Heart right ventricle (tissue), 16 donors: ENCODE measurements around the gene CPNE4. TPM values are rescaled to one million over a fixed set of nuclear protein-coding genes. Genes with fewer than 3 reads are reported as not detected.
"Not testable (repeated sequence)": the region's sequence is repeated elsewhere in the genome, so short reads cannot be mapped to it uniquely, and the experiment has no call there.

Source experiments
- ATAC-seq, 8 donors: fragments of 200-7000 bp; cut with Tn5 transposase; one replicate each; pipeline ENCODE4 v1.9.1; 2020; ENCODE audit warnings: mild to moderate bottlenecking in 8 of 8, moderate library complexity in 8 of 8, moderate number of reproducible peaks in 1 of 8
- DNase-seq, 2 donors: peaks; one replicate each; pipeline ENCODE4 v3.0.0-alpha.2; 2020
- H3K27ac ChIP-seq, 10 donors: fragments of 200-600 bp; sonication (generic) in 2 of 10; one replicate each; pipeline versions ENCODE4 v1.5.0 to v1.8.0; 2020 to 2022; ENCODE audit warnings: mild to moderate bottlenecking in 3 of 10
- H3K27me3 ChIP-seq, 7 donors: fragments of 200-600 bp; one replicate each; pipeline ENCODE4 v1.8.0; 2021 to 2022; ENCODE audit warnings: mild to moderate bottlenecking in 2 of 7
- H3K36me3 ChIP-seq, 9 donors: fragments of 200-600 bp; sonication (generic) in 1 of 9; one replicate each; pipeline versions ENCODE4 v1.5.0 to v1.8.0; 2020 to 2022; ENCODE audit warnings: mild to moderate bottlenecking in 2 of 9
- H3K4me1 ChIP-seq, 9 donors: fragments of 200-600 bp; sonication (generic) in 1 of 9; one replicate each; pipeline versions ENCODE4 v1.5.0 to v1.8.0; 2020 to 2022; ENCODE audit warnings: mild to moderate bottlenecking in 4 of 9
- H3K4me3 ChIP-seq, 10 donors: fragments of 200-600 bp; sonication (generic) in 2 of 10; one replicate each; pipeline versions ENCODE4 v1.5.0 to v1.8.0; 2020 to 2022; ENCODE audit warnings: mild to moderate bottlenecking in 7 of 10, moderate library complexity in 2 of 10
- H3K9me3 ChIP-seq, 11 donors: fragments of 200-600 bp in 10 of 11; sonication (generic) in 2 of 11; one replicate each; pipeline versions ENCODE4 v1.5.0 to v1.8.0; 2013 to 2022; ENCODE audit warnings: mild to moderate bottlenecking in 2 of 11, control low read depth in 1 of 11, moderate library complexity in 1 of 11
- CTCF ChIP-seq, 9 donors: fragments of 200-600 bp; sonication (generic) in 2 of 9; IDR thresholded peaks; one replicate each; pipeline versions ENCODE4 v1.5.0 to v1.8.0; 2021 to 2022; ENCODE audit warnings: antibody characterized with exemption in 9 of 9, mild to moderate bottlenecking in 5 of 9, moderate library complexity in 1 of 9
- WGBS, 2 donors: extraction: QIAGEN DNeasy Blood & Tissue Kit; methylation state at CpG; one replicate each; pipeline ENCODE4 v1.1.7; 2013; ENCODE audit warnings: inconsistent platforms in 1 of 2; 5-methylcytosine and 5-hydroxymethylcytosine counted together
- intact Hi-C, 10 donors: fragments of 100-400 bp; cut with DNase I; formaldehyde crosslinking; loops; one replicate each; pipeline versions ENCODE4 v1.11.1 to v1.14.2; 2022
- polyA plus RNA-seq, 2 donors: library from polyadenylated mRNA; stranded (reverse); fragments of 200-250 nt; gene quantifications; one replicate each; pipeline ENCODE4 v1.2.3, GENCODE V29; 2013
- total RNA-seq, 10 donors: library from RNA; stranded (reverse); fragmentation: NEBNext Ultra II Directional in 3 of 10; extraction: Animal tissue kit (Norgen Biotek cat#: 25700) in 3 of 10; gene quantifications; one replicate each; pipeline versions ENCODE4 v1.2.1 to v1.2.4, GENCODE V29; 2021 to 2023
- donor health status: Arrhythmogenic right ventricular cardiomyopathy.
- donor health status: ischemic (EF 13 %, LVEDD 7.1; RV severe dilation, severe dysfunction).
- donor health status: healthy with polysubstance abuse.
- donor health status: DM: no; HTN: yes; CAD: no.
- donor health status: DM: no; HTN: no; CAD: no.
- donor health status: ischemic (EF 25% LVEDD 6.9; RV normal size, moderate dysfunction).
- donor health status: ischemic (EF 25% LVEDD 5.7; RV mildly dilated, moderate dysfunction).
- donor health status: healthy.
- donor health status: DM: yes; HTN: yes; CAD: no.
- donor health status: Ischemic cardiomyopathy.
- donor health status: ischemic (EF 35%, LVEDD 5.7; RV mildly dilated, moderate dysfunction).
- donor health status: nonischemic (EF 11% LVEDD 7.7; RV severe dilation, severe dysfunction).
- donor health status: DM: yes; HTN: yes; CAD: no.
- donor health status: PGD.
- donor health status: ischemic (EF 29% LVEDD 5.4; RV normal size, mild dysfunction).
- donor health status: nonischemic (EF 23%, LVEDD 6.1; RV moderate dilation, normal function).

The CPNE4 gene
- total and polyA plus RNA-seq, 12 donors: 1.5 to 116 (median 24.8) TPM

DNA sequence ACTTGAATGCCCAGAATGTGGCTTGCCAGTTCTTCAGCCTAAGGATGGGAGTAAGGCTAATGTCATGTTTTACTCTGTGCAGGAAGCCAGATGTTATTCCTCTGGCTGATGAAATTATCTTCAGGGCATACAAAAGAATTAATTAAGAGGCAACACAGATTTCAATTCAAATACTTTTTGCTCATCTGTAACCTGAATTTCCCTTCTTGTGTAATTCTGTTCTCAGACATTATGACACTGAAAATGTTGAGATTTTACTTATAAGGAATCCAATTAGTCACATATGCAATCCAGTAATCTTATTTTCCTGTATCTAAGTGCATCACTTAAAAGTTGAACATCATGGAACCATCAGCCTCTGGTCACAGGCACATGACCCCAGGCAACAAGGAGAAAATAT is 136.5 kb downstream of the CPNE4 start:
- peaks cover 0 to 3% (median 0%) of the 10 kb centered on the region in 7 donors for H3K27me3 ChIP-seq
- intact Hi-C loops: loop anchor here in 1 of 10 donors (2.0 kb wide), 1 partner anchor 52 kb away; no protein-coding TSS in a partner anchor
- ATAC-seq (no peak), DNase-seq (no peak)
- no peak overlapping the region for H3K27ac ChIP-seq
- H3K36me3 ChIP-seq: no peaks in the 10 kb centered on the region
- no peaks in the 10 kb centered on the region for H3K9me3 ChIP-seq
- H3K4me3 ChIP-seq: no peak overlapping the region
- no peak for TF ChIP-seq CTCF (IDR thresholded peaks at IDR 0.05)
- no peaks in the 10 kb centered on the region for H3K4me1 ChIP-seq

DNA sequence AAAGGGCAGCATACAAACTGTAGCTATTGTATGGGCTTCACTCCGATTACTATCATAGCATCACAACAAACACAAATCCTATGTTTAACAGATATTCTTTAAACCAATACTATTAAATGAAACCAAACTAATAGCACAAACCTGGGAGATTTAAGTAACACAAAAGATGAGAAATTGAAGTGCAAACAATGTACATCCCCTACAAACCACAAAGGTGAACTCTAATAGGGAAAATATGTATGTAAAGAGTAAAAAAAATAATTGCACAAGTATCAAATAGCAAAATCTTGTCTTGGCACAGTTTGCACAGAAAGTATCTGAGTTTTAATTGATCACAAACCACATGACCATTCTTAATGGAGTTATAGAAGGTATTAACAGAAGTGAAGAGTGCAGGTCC is 138.5 kb downstream of the CPNE4 start:
- H3K9me3 ChIP-seq: peaks cover 0 to 11% (median 0%) of the 10 kb centered on the region in 11 donors
- peaks cover 0 to 3% (median 0%) of the 10 kb centered on the region in 7 donors for H3K27me3 ChIP-seq
- no peak for TF ChIP-seq CTCF (IDR thresholded peaks at IDR 0.05)
- intact Hi-C loops: no loop called here
- no peaks in the 10 kb centered on the region for H3K4me1 ChIP-seq
- no peak for DNase-seq
- H3K4me3 ChIP-seq: no peak overlapping the region
- H3K36me3 ChIP-seq: no peaks in the 10 kb centered on the region
- H3K27ac ChIP-seq: no peak overlapping the region
- ATAC-seq: no peak
- 96 to 98% methylated on average over 1 of the region's 1 CpG for WGBS, 2 donors

DNA sequence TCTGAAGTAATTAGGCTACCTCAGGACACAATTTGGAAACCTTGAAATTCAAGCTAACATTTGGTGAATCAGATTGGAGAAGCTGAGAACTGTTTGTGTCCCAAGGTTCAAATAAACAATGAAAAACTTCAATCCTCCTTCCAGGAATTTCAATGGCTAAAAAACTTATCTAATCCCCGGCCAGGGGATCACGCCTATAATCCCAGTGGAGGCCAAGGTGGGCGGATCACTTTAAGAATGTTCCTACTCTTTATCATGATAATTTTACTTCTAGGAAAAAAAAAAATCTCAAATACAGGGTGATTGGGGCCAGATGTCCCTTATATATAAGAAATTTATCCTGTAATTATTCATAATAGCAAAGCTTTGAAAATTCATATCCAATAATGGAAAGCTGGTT is 139.0 kb downstream of the CPNE4 start:
- DNase-seq: no peak
- no peak for ATAC-seq

DNA sequence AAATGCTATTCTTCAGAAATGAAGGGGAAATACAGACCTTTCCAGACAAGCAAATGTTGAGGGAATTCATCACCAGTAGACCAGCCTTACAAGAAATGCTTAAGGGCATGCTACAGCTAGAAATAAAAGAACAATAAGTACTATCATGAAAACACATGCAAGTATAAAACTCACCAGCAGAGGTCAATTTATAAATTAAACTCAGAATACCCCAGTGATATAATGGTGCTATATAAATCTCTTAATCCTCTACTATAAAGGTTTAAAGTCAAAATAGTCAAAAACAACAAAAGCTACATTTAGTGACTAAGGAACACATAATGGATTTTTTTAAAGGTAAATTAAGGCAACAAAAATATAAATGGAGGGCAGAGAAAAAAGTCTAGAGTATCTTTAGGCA is 142.5 kb downstream of the CPNE4 start:
- no peak for TF ChIP-seq CTCF (IDR thresholded peaks at IDR 0.05)
- Histone ChIP-seq H3K27me3 (peaks cover 0 to 2% (median 0%) of the 10 kb centered on the region in 7 donors), H3K9me3 (peaks cover 0 to 11% (median 0%) of the 10 kb centered on the region in 11 donors), H3K4me1 (no peaks in the 10 kb centered on the region), H3K27ac (no peak overlapping the region), H3K36me3 (no peaks in the 10 kb centered on the region), H3K4me3 (no peak overlapping the region)
- DNase-seq (no peak), ATAC-seq (no peak)
- intact Hi-C loops: no loop called here

More for the DNA sequence above, 139.0 kb downstream of the CPNE4 start:
- TF ChIP-seq CTCF (IDR thresholded peaks at IDR 0.05): no peak
- peaks cover 0 to 3% (median 0%) of the 10 kb centered on the region in 7 donors for H3K27me3 ChIP-seq
- peaks cover 0 to 11% (median 0%) of the 10 kb centered on the region in 11 donors for H3K9me3 ChIP-seq
- no peak overlapping the region for H3K27ac ChIP-seq
- 73 to 75% methylated on average over 3 of the region's 3 CpGs for WGBS, 2 donors
- intact Hi-C loops: no loop called here
- no peaks in the 10 kb centered on the region for H3K36me3 ChIP-seq
- H3K4me1 ChIP-seq: no peaks in the 10 kb centered on the region
- H3K4me3 ChIP-seq: no peak overlapping the region

- intact Hi-C loops, H3K36me3 ChIP-seq, H3K4me1 ChIP-seq, ATAC-seq, DNase-seq, H3K9me3 ChIP-seq, H3K4me3 ChIP-seq, H3K27me3 ChIP-seq, H3K27ac ChIP-seq: not testable (repeated sequence)
- WGBS, 2 donors: 65 to 90% methylated on average over 4 of the region's 4 CpGs
These were observed 148.9 kb downstream of the CPNE4 start for GRCh38 chr3:131885871-131886270.
